ENCODE measurements around the gene ZNF79.
A peak's percentile ranks its signal among the peaks of the same experiment; 100 is the strongest.

Gene ZNF79

GRCh38 chr9:127452691-127453090, 28.5 kb downstream of the ZNF79 start:
- Histone ChIP-seq H3K9me3 (ENCODE audit: insufficient read depth, low read length) (no peaks in the 10 kb centered on the region), H3K9me2 (replicated peaks; ENCODE audit: insufficient read depth, low read length) (no peaks in the 10 kb centered on the region), H3K4me3 (ENCODE audit: insufficient read depth, low read length, poor library complexity, severe bottlenecking) (peak overlapping the region; percentile 63), H3K27ac (ENCODE audit: low read depth, low read length) (0 out of 2 replicates have a peak overlapping the region, but pooled peaks have one; percentile 12), H3K27me3 (ENCODE audit: low read length) (no peaks in the 10 kb centered on the region), H3K4me2 (ENCODE audit: low read depth, low read length, poor library complexity, severe bottlenecking) (peak overlapping the region; percentile 79), H2AFZ (ENCODE audit: low read depth, low read length, severe bottlenecking) (no peak overlapping the region), H4K20me1 (ENCODE audit: low read depth, low read length) (peaks cover 11% of the 10 kb centered on the region; the same call in 1 of the 2 replicates), H3K36me3 (ENCODE audit: low read length) (peaks cover 30% of the 10 kb centered on the region), H3F3A (ENCODE audit: insufficient read depth) (peaks cover 31% of the 10 kb centered on the region), H3K9ac (ENCODE audit: low read length) (peak overlapping the region; percentile 97), H3K79me2 (ENCODE audit: insufficient read depth, low read length) (peaks cover 25% of the 10 kb centered on the region)
- TF ChIP-seq EZH2phosphoT487 (conservative IDR thresholded peaks at IDR 0.05; ENCODE audit: low read length) (no peak), CTCF (IDR thresholded peaks at IDR 0.05; ENCODE audit: insufficient read depth, low read length, poor library complexity, severe bottlenecking) (no peak)

GRCh38 chr9:127455324-127455992, 31.3 kb downstream of the ZNF79 start:
- Histone ChIP-seq H3K9me2 (replicated peaks; ENCODE audit: insufficient read depth, low read length) (no peaks in the 10 kb centered on the region), H3K9me3 (ENCODE audit: insufficient read depth, low read length) (no peaks in the 10 kb centered on the region), H3K4me3 (ENCODE audit: insufficient read depth, low read length, poor library complexity, severe bottlenecking) (no peak overlapping the region), H3K9ac (ENCODE audit: low read length) (no peak overlapping the region), H2AFZ (ENCODE audit: low read depth, low read length, severe bottlenecking) (no peak overlapping the region), H3K4me2 (ENCODE audit: low read depth, low read length, poor library complexity, severe bottlenecking) (no peak overlapping the region), H4K20me1 (ENCODE audit: low read depth, low read length) (no peaks in the 10 kb centered on the region; the same call in 1 of the 2 replicates), H3K79me2 (ENCODE audit: insufficient read depth, low read length) (peaks cover 8% of the 10 kb centered on the region), H3K36me3 (ENCODE audit: low read length) (peaks cover 5% of the 10 kb centered on the region), H3K27me3 (ENCODE audit: low read length) (no peaks in the 10 kb centered on the region), H3F3A (ENCODE audit: insufficient read depth) (peaks cover 7% of the 10 kb centered on the region), H3K27ac (ENCODE audit: low read depth, low read length) (no peak overlapping the region)
- no peak for TF ChIP-seq EZH2phosphoT487 (conservative IDR thresholded peaks at IDR 0.05; ENCODE audit: low read length)
- TF ChIP-seq CTCF (IDR thresholded peaks at IDR 0.05; ENCODE audit: insufficient read depth, low read length, poor library complexity, severe bottlenecking), result no peak

- no peaks in the 10 kb centered on the region for H3K27me3 ChIP-seq (ENCODE audit: low read length)
- no peaks in the 10 kb centered on the region for H4K20me1 ChIP-seq (ENCODE audit: low read depth, low read length)
- H2AFZ ChIP-seq (ENCODE audit: low read depth, low read length, severe bottlenecking), result no peak overlapping the region
- TF ChIP-seq CTCF (IDR thresholded peaks at IDR 0.05; ENCODE audit: insufficient read depth, low read length, poor library complexity, severe bottlenecking), result no peak
- no peak for TF ChIP-seq EZH2phosphoT487 (conservative IDR thresholded peaks at IDR 0.05; ENCODE audit: low read length)
- no peaks in the 10 kb centered on the region for H3K9me3 ChIP-seq (ENCODE audit: insufficient read depth, low read length)
- no peaks in the 10 kb centered on the region for H3F3A ChIP-seq (ENCODE audit: insufficient read depth)
- no peaks in the 10 kb centered on the region for H3K9me2 ChIP-seq (replicated peaks; ENCODE audit: insufficient read depth, low read length)
- H3K36me3 ChIP-seq (ENCODE audit: low read length), result no peaks in the 10 kb centered on the region
- no peak overlapping the region for H3K9ac ChIP-seq (ENCODE audit: low read length)
- H3K4me3 ChIP-seq (ENCODE audit: insufficient read depth, low read length, poor library complexity, severe bottlenecking), result no peak overlapping the region
- H3K4me2 ChIP-seq (ENCODE audit: low read depth, low read length, poor library complexity, severe bottlenecking), result no peak overlapping the region
- no peak overlapping the region for H3K27ac ChIP-seq (ENCODE audit: low read depth, low read length)
- H3K79me2 ChIP-seq (ENCODE audit: insufficient read depth, low read length), result no peaks in the 10 kb centered on the region
These were observed 33.2 kb downstream of the ZNF79 start for GRCh38 chr9:127457191-127457878.
